GM10847 (cell line): Measurements from ENCODE around the gene TNFRSF25.

Experiments used
- POLR2A ChIP-seq: IDR thresholded peaks from 2 replicates; pipeline ENCODE4 v1.6.1; 2011; ENCODE audit not compliant: insufficient read length; ENCODE audit errors: extremely low read depth

The TNFRSF25 gene

GRCh38 chr1:6506210-6507036, 40.5 kb upstream of the TNFRSF25 start:
- no peak for TF ChIP-seq POLR2A

- no peak for TF ChIP-seq POLR2A
Observed at GRCh38 chr1:6505367-6506209, 39.6 kb upstream of the TNFRSF25 start.

- TF ChIP-seq POLR2A: no peak
Observed at GRCh38 chr1:6504887-6505286, 38.9 kb upstream of the TNFRSF25 start.

- TF ChIP-seq POLR2A: no peak
Observed at GRCh38 chr1:6503884-6504602, 38.1 kb upstream of the TNFRSF25 start.

- no peak for TF ChIP-seq POLR2A
Observed at GRCh38 chr1:6502000-6502891, 36.3 kb upstream of the TNFRSF25 start.

GRCh38 chr1:6501279-6501813, 35.4 kb upstream of the TNFRSF25 start:
- no peak for TF ChIP-seq POLR2A

GRCh38 chr1:6500544-6501278, 34.7 kb upstream of the TNFRSF25 start:
- no peak for TF ChIP-seq POLR2A

- TF ChIP-seq POLR2A: no peak
Observed at GRCh38 chr1:6499296-6499695, 33.3 kb upstream of the TNFRSF25 start.

GRCh38 chr1:6498576-6499111, 32.7 kb upstream of the TNFRSF25 start:
- no peak for TF ChIP-seq POLR2A

GRCh38 chr1:6497867-6498575, 32.0 kb upstream of the TNFRSF25 start:
- TF ChIP-seq POLR2A: no peak

- no peak for TF ChIP-seq POLR2A
Observed at GRCh38 chr1:6497215-6497866, 31.4 kb upstream of the TNFRSF25 start.

- TF ChIP-seq POLR2A: no peak
Observed at GRCh38 chr1:6496890-6497214, 30.9 kb upstream of the TNFRSF25 start.
